ENCODE results near the gene TMEM88. TPM values are rescaled to one million over a fixed set of nuclear protein-coding genes. Genes with fewer than 3 reads are reported as not detected.
A peak's percentile ranks its signal among the peaks of the same experiment; 100 is the strongest.

The TMEM88 gene
- total and polyA plus RNA-seq, 5 experiments from 2014 or later: 6.9 to 7.2 TPM; not detected in 3

- DNase-seq (no peak), ATAC-seq (no peak)
- H3K4me3 Mint-ChIP-seq: no peak overlapping the region
- H3K9me3 Mint-ChIP-seq: no peaks in the 10 kb centered on the region
- H3K27ac Mint-ChIP-seq: peak overlapping the region in 1 of 10 donors; percentile 45
- H3K27me3 Mint-ChIP-seq: no peaks in the 10 kb centered on the region
- H3K4me1 Mint-ChIP-seq: peaks cover 0 to 5% (median 1%) of the 10 kb centered on the region in 4 donors
- POLR2A ChIA-PET: interaction anchor here (1.0 kb wide), 1 partner anchor 32 kb away, joined by 3 read pairs; no protein-coding TSS in a partner anchor
- H3K36me3 Mint-ChIP-seq: no peaks in the 10 kb centered on the region
Measured at GRCh38 chr17:7820231-7820630, 34.6 kb upstream of the TMEM88 start.

DNA sequence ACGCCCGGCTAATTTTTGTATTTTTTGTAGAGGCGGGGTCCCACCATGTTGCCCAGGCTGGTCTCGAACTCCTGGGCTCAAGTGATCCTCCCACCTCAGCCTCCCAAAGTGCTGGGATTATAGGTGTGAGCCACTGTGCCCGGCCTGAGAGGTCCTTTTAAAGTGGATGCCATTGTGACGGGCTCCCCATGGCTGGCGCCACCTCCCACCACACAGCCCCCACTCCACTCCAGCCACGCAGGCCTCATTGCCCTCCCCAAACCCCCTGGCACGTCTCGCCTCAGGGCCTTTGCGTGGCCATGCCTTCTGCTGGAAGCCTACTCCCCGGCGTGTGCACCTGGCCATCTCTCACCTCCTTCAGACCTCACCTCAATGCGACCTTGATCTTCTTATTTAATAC is 32.7 kb upstream of the TMEM88 start:
- Mint-ChIP-seq H3K4me1 (peaks cover 0 to 5% (median 1%) of the 10 kb centered on the region in 4 donors), H3K36me3 (no peaks in the 10 kb centered on the region), H3K27ac (peak overlapping the region in 3 of 10 donors; percentile 27 to 85 (median 70)), H3K4me3 (no peak overlapping the region), H3K9me3 (no peaks in the 10 kb centered on the region), H3K27me3 (no peaks in the 10 kb centered on the region)
- ATAC-seq (no peak), DNase-seq (no peak)
- POLR2A ChIA-PET: interaction anchor here (0.9 kb wide), 1 partner anchor 29 kb away, joined by 4 read pairs; no protein-coding TSS in a partner anchor

DNA sequence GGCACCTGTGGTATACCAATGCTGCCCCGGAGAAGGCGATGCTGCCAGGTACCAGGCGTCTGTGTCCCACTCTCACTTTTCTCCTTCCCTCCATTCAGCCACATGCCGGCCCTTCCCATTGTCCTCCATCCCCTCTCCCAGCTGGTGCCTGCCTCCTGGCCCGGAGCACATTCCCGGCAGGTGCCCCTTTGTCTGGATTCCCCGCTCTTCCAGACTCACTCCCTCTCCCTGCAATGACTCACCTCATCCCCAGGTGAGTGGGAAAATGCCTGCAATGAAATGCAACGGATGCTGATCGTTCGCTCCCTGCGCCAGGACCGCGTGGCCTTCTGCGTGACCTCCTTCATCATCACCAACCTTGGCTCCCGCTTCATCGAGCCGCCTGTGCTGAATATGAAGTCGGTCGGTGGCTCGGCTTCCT is 31.3 kb upstream of the TMEM88 start:
- Mint-ChIP-seq H3K36me3 (no peaks in the 10 kb centered on the region), H3K4me1 (peaks cover 0 to 5% (median 1%) of the 10 kb centered on the region in 4 donors), H3K27me3 (peaks cover 0 to 4% (median 0%) of the 10 kb centered on the region in 5 donors), H3K9me3 (no peaks in the 10 kb centered on the region), H3K27ac (peak overlapping the region in 1 of 10 donors; percentile 7), H3K4me3 (no peak overlapping the region)
- POLR2A ChIA-PET: interaction anchor here (0.9 to 1.8 kb wide), 2 partner anchors 11 to 29 kb away, joined by 3 to 5 read pairs; no protein-coding TSS in a partner anchor
- DNase-seq (no peak), ATAC-seq (no peak)

GRCh38 chr17:7824021-7824924 is 30.6 kb upstream of the TMEM88 start:
- Mint-ChIP-seq H3K4me3 (no peak overlapping the region), H3K27ac (peak overlapping the region in 2 of 10 donors; percentile 7 to 66), H3K4me1 (peaks cover 0 to 5% (median 1%) of the 10 kb centered on the region in 4 donors), H3K36me3 (no peaks in the 10 kb centered on the region), H3K27me3 (peaks cover 0 to 4% (median 0%) of the 10 kb centered on the region in 5 donors), H3K9me3 (no peaks in the 10 kb centered on the region)
- POLR2A ChIA-PET: interaction anchor here (0.9 to 1.8 kb wide), 3 partner anchors 10 to 29 kb away, joined by 3 to 5 read pairs (median 4); no protein-coding TSS in a partner anchor
- ATAC-seq: no peak
- DNase-seq: no peak

DNA sequence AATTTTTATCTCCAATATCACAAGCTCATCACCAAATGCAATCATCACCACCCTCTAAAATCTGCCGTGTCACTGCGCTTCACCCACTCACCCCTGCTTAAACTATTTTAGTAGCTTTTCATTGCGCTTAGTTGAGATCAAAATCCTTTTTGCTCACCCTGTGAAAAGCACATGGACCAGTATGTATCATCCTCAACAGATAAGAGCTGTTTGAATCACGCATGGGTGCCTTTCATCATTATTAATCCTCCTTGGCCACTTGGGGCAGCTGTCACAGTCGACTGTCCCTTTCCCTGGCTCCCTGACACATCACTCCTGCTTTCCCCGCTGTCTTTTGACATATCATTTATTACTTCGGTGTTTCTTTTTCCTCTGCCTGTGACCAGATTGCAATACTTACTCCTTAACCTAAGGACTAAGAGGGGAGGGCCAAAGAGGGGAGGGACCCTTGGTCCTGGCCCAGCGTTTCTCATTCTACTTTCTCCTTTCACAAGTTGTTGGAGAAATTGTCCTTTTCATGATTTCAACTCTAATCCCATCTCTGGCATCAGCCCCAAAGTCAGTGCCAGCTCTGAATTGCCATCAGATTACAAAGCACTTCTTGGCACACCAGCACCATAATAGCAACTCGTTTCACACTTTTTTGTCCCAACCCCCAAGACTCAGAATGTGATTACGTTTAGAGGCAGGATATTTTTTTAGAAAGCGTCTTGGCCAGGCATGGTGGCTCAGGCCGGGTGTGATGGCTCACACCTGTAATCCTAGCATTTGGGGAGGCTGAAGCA is 29.5 kb upstream of the TMEM88 start:
- DNase-seq: no peak
- POLR2A ChIA-PET: interaction anchor here (0.6 to 2.0 kb wide), 5 partner anchors 9 to 32 kb away, joined by 3 to 8 read pairs (median 4); partner anchors contain the start of genes KDM6B and NAA38
- ATAC-seq: no peak

GRCh38 chr17:7830616-7831015 is 24.2 kb upstream of the TMEM88 start:
- peaks cover 0 to 6% (median 0%) of the 10 kb centered on the region in 5 donors for H3K27me3 Mint-ChIP-seq
- H3K4me1 Mint-ChIP-seq: peaks cover 9 to 14% (median 12%) of the 10 kb centered on the region in 4 donors
- H3K36me3 Mint-ChIP-seq: no peaks in the 10 kb centered on the region
- H3K4me3 Mint-ChIP-seq: no peak overlapping the region
- no peaks in the 10 kb centered on the region for H3K9me3 Mint-ChIP-seq
- DNase-seq (no peak), ATAC-seq (no peak)
- H3K27ac Mint-ChIP-seq: peak overlapping the region in 1 of 10 donors; percentile 21
- POLR2A ChIA-PET: interaction anchor here (0.6 kb wide), 1 partner anchor 88 kb away, joined by 3 read pairs; no protein-coding TSS in a partner anchor

More for the DNA sequence above, 29.5 kb upstream of the TMEM88 start:
- Mint-ChIP-seq H3K9me3 (no peaks in the 10 kb centered on the region), H3K4me1 (peaks cover 0 to 5% (median 1%) of the 10 kb centered on the region in 4 donors), H3K27ac (peak overlapping the region in 1 of 10 donors; percentile 32), H3K27me3 (peaks cover 0 to 5% (median 0%) of the 10 kb centered on the region in 5 donors), H3K36me3 (no peaks in the 10 kb centered on the region), H3K4me3 (no peak overlapping the region)

DNA sequence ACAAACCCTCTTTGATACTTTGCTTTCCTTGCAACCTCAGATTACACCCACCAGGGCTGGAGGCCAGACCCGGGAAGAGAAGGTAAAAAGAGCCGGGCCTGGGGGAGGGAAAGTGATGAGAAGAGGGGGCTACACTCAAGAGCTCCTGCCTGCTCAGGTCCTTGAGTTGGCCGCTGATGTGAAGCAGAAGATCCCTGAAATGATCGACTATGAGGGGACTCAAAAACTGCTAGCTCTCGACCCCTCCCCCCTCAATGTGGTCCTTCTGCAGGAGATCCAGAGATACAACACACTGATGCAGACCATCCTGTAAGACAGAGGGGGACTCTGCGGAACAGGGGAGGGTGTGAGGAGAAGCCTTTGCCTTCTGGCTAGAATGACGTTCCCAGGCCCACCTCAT is 23.6 kb upstream of the TMEM88 start:
- ATAC-seq (no peak), DNase-seq (no peak)
- POLR2A ChIA-PET: interaction anchor here (0.6 to 6.8 kb wide), 3 partner anchors 14 to 102 kb away, joined by 3 to 116 read pairs (median 3); no protein-coding TSS in a partner anchor
- Mint-ChIP-seq H3K36me3 (no peaks in the 10 kb centered on the region), H3K4me3 (no peak overlapping the region), H3K27ac (peak overlapping the region in 1 of 10 donors; percentile 21), H3K4me1 (peaks cover 11 to 17% (median 15%) of the 10 kb centered on the region in 4 donors), H3K9me3 (no peaks in the 10 kb centered on the region), H3K27me3 (peaks cover 0 to 6% (median 0%) of the 10 kb centered on the region in 5 donors)

GRCh38 chr17:7832431-7832830 is 22.4 kb upstream of the TMEM88 start:
- POLR2A ChIA-PET: interaction anchor here (1.0 to 6.8 kb wide), 5 partner anchors 12 to 787 kb away, joined by 3 to 116 read pairs (median 17); no protein-coding TSS in a partner anchor
- ATAC-seq (no peak), DNase-seq (peak in 1 of 10 donors; percentile 58)
- Mint-ChIP-seq H3K27ac (peak overlapping the region in 4 of 10 donors; percentile 25 to 71 (median 50)), H3K4me3 (peak overlapping the region in 5 of 10 donors; percentile 4 to 98 (median 64)), H3K36me3 (no peaks in the 10 kb centered on the region), H3K9me3 (no peaks in the 10 kb centered on the region), H3K4me1 (peaks cover 21 to 29% (median 26%) of the 10 kb centered on the region in 4 donors), H3K27me3 (peaks cover 0 to 6% (median 0%) of the 10 kb centered on the region in 5 donors)

GRCh38 chr17:7833011-7833794 is 21.7 kb upstream of the TMEM88 start:
- Mint-ChIP-seq H3K4me3 (peak overlapping the region; percentile 92 to 99 (median 98)), H3K9me3 (no peaks in the 10 kb centered on the region), H3K4me1 (peaks cover 25 to 35% (median 29%) of the 10 kb centered on the region in 4 donors), H3K27me3 (peaks cover 0 to 4% (median 0%) of the 10 kb centered on the region in 5 donors), H3K36me3 (no peaks in the 10 kb centered on the region), H3K27ac (peak overlapping the region; percentile 89 to 100 (median 98))
- POLR2A ChIA-PET: interaction anchor here (0.6 to 6.8 kb wide), 12 partner anchors 12 to 788 kb away, joined by 3 to 116 read pairs (median 7); partner anchors contain the start of genes CNTROB, CYB5D1, NAA38 and RNF227
- peak in 1 of 10 donors; percentile 68 for DNase-seq
- no peak for ATAC-seq

DNA sequence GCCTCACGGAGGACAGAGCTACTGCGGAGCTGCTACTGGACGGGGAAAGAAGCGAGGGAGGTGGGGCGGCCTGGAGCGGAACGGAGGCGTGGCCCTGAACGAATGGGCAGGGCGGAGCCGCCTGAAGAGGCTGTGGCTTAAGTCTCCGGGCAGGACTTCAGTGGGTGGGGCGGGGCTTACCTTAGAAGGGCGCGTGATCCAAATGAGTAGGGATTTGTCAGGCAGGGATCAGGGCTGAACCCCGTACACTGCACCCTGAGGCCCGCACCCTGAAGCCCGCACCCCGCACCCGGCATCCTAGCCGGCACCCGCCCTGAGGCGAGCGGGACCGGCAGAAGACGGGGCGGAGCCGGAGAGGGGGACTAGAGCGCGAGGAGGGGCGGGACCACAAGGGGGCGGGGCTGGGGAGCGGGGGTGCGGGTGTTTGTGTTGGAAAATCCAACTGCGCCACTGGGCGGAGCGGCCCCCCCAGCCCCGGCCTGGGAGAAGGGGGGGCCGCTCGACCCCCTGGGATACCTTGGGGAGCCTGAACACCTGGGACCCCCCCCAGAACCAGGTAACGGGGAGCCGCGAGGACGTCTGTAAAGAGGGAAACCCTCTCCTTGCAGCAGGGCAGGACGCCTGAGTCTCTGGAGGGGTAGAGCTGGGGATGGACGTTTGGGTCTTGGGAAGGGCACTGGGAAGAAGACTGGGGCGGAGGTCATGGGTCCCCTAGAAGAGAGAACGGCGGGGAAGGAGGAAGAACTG is 20.9 kb upstream of the TMEM88 start, which contains the start of gene KDM6B:
KDM6B (plus strand) TSS at position 423 of the 747 bp plus-strand sequence. CDS start 11,338 bp downstream, outside the sequence.
- H3K4me1 Mint-ChIP-seq: peaks cover 32 to 43% (median 36%) of the 10 kb centered on the region in 4 donors

More for the DNA sequence above, 20.9 kb upstream of the TMEM88 start, which contains the start of gene KDM6B:
- Mint-ChIP-seq H3K27me3 (peaks cover 0 to 4% (median 0%) of the 10 kb centered on the region in 5 donors), H3K9me3 (no peaks in the 10 kb centered on the region), H3K27ac (peak within 1 kb of the TSS; percentile 95 to 100 (median 100)), H3K4me3 (peak within 1 kb of the TSS; percentile 96 to 99 (median 98)), H3K36me3 (no peaks in the 10 kb centered on the region)
- DNase-seq (peak; percentile 75 to 95 (median 86)), ATAC-seq (peak; percentile 44 to 45)
- POLR2A ChIA-PET: interaction anchor here (0.6 to 6.8 kb wide), 18 partner anchors 8 to 156 kb away, joined by 3 to 116 read pairs (median 8); partner anchors contain the start of genes CNTROB, CYB5D1, NAA38 and RNF227

Data from naive thymus-derived CD8-positive, alpha-beta T cell (primary cell).